B cell (primary cell): ENCODE results near the gene MCOLN1. TPM values are rescaled to one million over a fixed set of nuclear protein-coding genes. Genes with fewer than 3 reads are reported as not detected.

Source experiments
- ATAC-seq: fragments of 200-7000 bp; cut with Tn5 transposase; one replicate; pipeline ENCODE4 v1.10.0; 2021; ENCODE audit warnings: low read depth, mild to moderate bottlenecking, moderate number of reproducible peaks, moderate library complexity
- CTCF ChIA-PET: fragments of 350-600 bp; sonication (Branson Sonifier 250); formaldehyde crosslinking; loops from one replicate; lab custom pipeline; 2021; ENCODE audit warnings: antibody characterized with exemption, inconsistent platforms; lab: Charles Lee
- POLR2A ChIA-PET: fragments of 350-600 bp; sonication (Branson Sonifier 250); formaldehyde crosslinking; loops from one replicate; lab custom pipeline; 2021; ENCODE audit warnings: antibody characterized with exemption; lab: Charles Lee
- DNase-seq: peaks from one replicate; pipeline ENCODE4 v3.0.0; 2013
- H2AFZ ChIP-seq: 2 replicates; pipeline ENCODE4 v1.6.1; 2012; ENCODE audit warnings: mild to moderate bottlenecking, low read depth, low read length; ENCODE audit not compliant: insufficient read depth, poor library complexity, severe bottlenecking
- H3K27ac ChIP-seq, 2 donors: 1 replicate in 1 of 2; 2 replicates in 1 of 2; pipeline ENCODE4 v1.5.1; 2012 to 2013; ENCODE audit warnings: low read length in 2 of 2, mild to moderate bottlenecking in 2 of 2, moderate library complexity in 1 of 2
- H3K27me3 ChIP-seq, 4 experiments: fragments of 200-600 bp in 1 of 4; sonication (generic) in 1 of 4; replicated peaks in 1 of 4; 1 replicate in 2 of 4; 2 replicates in 2 of 4; pipeline versions ENCODE4 v1.6.1 to v1.7.0; 2013 to 2016; ENCODE audit warnings: low read length in 3 of 4, mild to moderate bottlenecking in 2 of 4, mixed read lengths in 1 of 4, moderate library complexity in 1 of 4; ENCODE audit not compliant: insufficient read depth in 4 of 4, control insufficient read depth in 3 of 4; ENCODE audit errors: control extremely low read depth in 1 of 4
- H3K36me3 ChIP-seq, 2 experiments: replicated peaks in 1 of 2; 1 replicate in 1 of 2; 2 replicates in 1 of 2; pipeline versions ENCODE4 v1.6.1 to v1.7.1; 2013; ENCODE audit warnings: low read length in 1 of 2; ENCODE audit not compliant: insufficient read depth in 2 of 2, control insufficient read depth in 1 of 2; ENCODE audit errors: control extremely low read depth in 1 of 2, extremely low read depth in 1 of 2
- H3K4me1 ChIP-seq, 2 donors: fragments of 200-600 bp in 1 of 2; sonication (generic) in 1 of 2; 1 replicate in 1 of 2; 2 replicates in 1 of 2; pipeline versions ENCODE4 v1.5.1 to v1.6.1; 2013 to 2017; ENCODE audit warnings: low read length in 2 of 2; ENCODE audit not compliant: control insufficient read depth in 2 of 2, insufficient read depth in 2 of 2
- H3K4me2 ChIP-seq: replicated peaks from 2 replicates; pipeline ENCODE3; 2012; ENCODE audit warnings: mild to moderate bottlenecking, low read depth, low read length; ENCODE audit not compliant: poor library complexity, severe bottlenecking
- H3K4me3 ChIP-seq, 5 experiments: fragments of 200-600 bp in 1 of 5; sonication (generic) in 1 of 5; 1 replicate in 3 of 5; 2 replicates in 2 of 5; pipeline versions ENCODE4 v1.5.1 to v1.7.0; 2011 to 2016; ENCODE audit warnings: low read length in 4 of 5, mild to moderate bottlenecking in 4 of 5, low read depth in 2 of 5, control low read depth in 1 of 5, moderate library complexity in 1 of 5; ENCODE audit not compliant: insufficient read depth in 1 of 5; ENCODE audit errors: control extremely low read depth in 1 of 5, extremely low read depth in 1 of 5
- H3K79me2 ChIP-seq: fragments of 200-600 bp; sonication (generic); one replicate; pipeline ENCODE4 v1.6.0; 2016; ENCODE audit warnings: low read length; ENCODE audit not compliant: control insufficient read depth, insufficient read depth
- H3K9ac ChIP-seq: fragments of 200-600 bp; sonication (generic); 2 replicates; pipeline ENCODE4 v1.6.1; 2017; ENCODE audit warnings: mild to moderate bottlenecking, low read length, moderate library complexity
- H3K9me3 ChIP-seq, 3 donors: one replicate each; pipeline versions ENCODE4 v1.6.1 to v1.7.1; 2013; ENCODE audit warnings: low read length in 2 of 3; ENCODE audit not compliant: control insufficient read depth in 2 of 3, insufficient read depth in 1 of 3; ENCODE audit errors: control extremely low read depth in 1 of 3
- H4K20me1 ChIP-seq: 2 replicates; pipeline ENCODE4 v1.6.0; 2012; ENCODE audit warnings: mild to moderate bottlenecking, low read length; ENCODE audit not compliant: insufficient read depth, control insufficient read depth, poor library complexity, severe bottlenecking
- H3K27ac Mint-ChIP-seq: one replicate; pipeline ENCODE4 v1.8.0; 2021; ENCODE audit warnings: mixed read lengths
- H3K27me3 Mint-ChIP-seq: one replicate; pipeline ENCODE4 v1.8.0; 2021; ENCODE audit warnings: mixed read lengths
- H3K4me1 Mint-ChIP-seq: one replicate; pipeline ENCODE4 v1.8.0; 2021; ENCODE audit warnings: mixed read lengths
- H3K4me3 Mint-ChIP-seq: one replicate; pipeline ENCODE4 v1.8.0; 2021; ENCODE audit warnings: mixed read lengths
- H3K9me3 Mint-ChIP-seq: one replicate; pipeline ENCODE4 v1.8.0; 2022; ENCODE audit warnings: mixed read lengths; ENCODE audit not compliant: insufficient read depth
- CTCF ChIP-seq: fragments of 200-600 bp; IDR thresholded peaks from one replicate; pipeline ENCODE4 v1.8.0; 2022; ENCODE audit warnings: antibody characterized with exemption, mild to moderate bottlenecking
- EZH2 ChIP-seq: IDR thresholded peaks from 2 replicates; pipeline ENCODE4 v1.6.1; 2012; ENCODE audit warnings: borderline replicate concordance, low read depth, mild to moderate bottlenecking, moderate library complexity, low read length; ENCODE audit not compliant: insufficient read depth, poor library complexity, severe bottlenecking
- WGBS: methylation state at CpG from one replicate; pipeline ENCODE4 v1.1.5; 2013; ENCODE audit warnings: missing lambda C conversion rate; ENCODE audit not compliant: insufficient coverage; 5-methylcytosine and 5-hydroxymethylcytosine counted together
- intact Hi-C: fragments of 100-400 bp; cut with micrococcal nuclease; formaldehyde crosslinking; loops from one replicate; pipeline ENCODE4 v1.10.0; 2022
- polyA plus RNA-seq: library from polyadenylated mRNA; depleted of rRNA; stranded (reverse); fragments of >200 nt; gene quantifications from 2 replicates; pipeline ENCODE4 v1.2.3, GENCODE V29; 2012
- total RNA-seq, 2 donors: library from RNA; stranded (reverse); fragments of 120-200 nt in 1 of 2; gene quantifications; 1 replicate in 1 of 2; 2 replicates in 1 of 2; pipeline versions ENCODE4 v1.2.3 to v1.2.4, GENCODE V29; 2013 to 2022

MCOLN1 gene
- total and polyA plus RNA-seq, 2 donors (not counting 1 experiment from before 2014, with no cell fraction given), result 12.5 to 19.0 TPM

- H3K4me1 ChIP-seq, result no peaks in the 10 kb centered on the region
- DNase-seq, result no peak
- H3K79me2 ChIP-seq, result no peaks in the 10 kb centered on the region
- H3K4me1 Mint-ChIP-seq, result no peaks in the 10 kb centered on the region
- H3K27ac ChIP-seq, result no peak overlapping the region
- no peak overlapping the region for H3K4me3 ChIP-seq
- POLR2A ChIA-PET, result no interaction called here
- H3K4me3 Mint-ChIP-seq, result no peak overlapping the region
- no peak overlapping the region for H3K27ac Mint-ChIP-seq
- peaks cover 4% of the 10 kb centered on the region for H3K9me3 Mint-ChIP-seq
- H3K9ac ChIP-seq, result no peak overlapping the region
- no peaks in the 10 kb centered on the region for H3K27me3 Mint-ChIP-seq
- TF ChIP-seq EZH2 (no peak), CTCF (no peak)
- H3K27me3 ChIP-seq, result no peaks in the 10 kb centered on the region
- CTCF ChIA-PET, result no interaction called here
- no peak overlapping the region for H3K4me2 ChIP-seq
- WGBS, result 98% methylated on average over 12 of the region's 17 CpGs
- H2AFZ ChIP-seq, result no peak overlapping the region
- peaks cover 0 to 33% of the 10 kb centered on the region in 2 experiments for H3K36me3 ChIP-seq
- H4K20me1 ChIP-seq, result no peaks in the 10 kb centered on the region
- intact Hi-C loops, result no loop called here
- ATAC-seq, result no peak
- H3K9me3 ChIP-seq, result peaks cover 0 to 7% (median 0%) of the 10 kb centered on the region in 3 donors
Measured at GRCh38 chr19:7561325-7561724, 38.9 kb downstream of the MCOLN1 start.

- H3K4me2 ChIP-seq, result no peak overlapping the region
- POLR2A ChIA-PET, result interaction anchor here (0.6 kb wide), 1 partner anchor 10 kb away, joined by 3 read pairs; no protein-coding TSS in a partner anchor
- TF ChIP-seq CTCF (no peak), EZH2 (no peak)
- peaks cover 0 to 21% of the 10 kb centered on the region in 2 experiments for H3K36me3 ChIP-seq
- DNase-seq (peak; percentile 19), ATAC-seq (no peak)
- no peaks in the 10 kb centered on the region for H3K4me1 Mint-ChIP-seq
- H3K27ac ChIP-seq, result no peak overlapping the region
- H2AFZ ChIP-seq, result no peak overlapping the region
- peaks cover 4% of the 10 kb centered on the region for H3K9me3 Mint-ChIP-seq
- no peak overlapping the region for H3K27ac Mint-ChIP-seq
- H3K79me2 ChIP-seq, result no peaks in the 10 kb centered on the region
- H3K27me3 Mint-ChIP-seq, result no peaks in the 10 kb centered on the region
- intact Hi-C loops, result no loop called here
- H3K9me3 ChIP-seq, result peaks cover 0 to 7% (median 0%) of the 10 kb centered on the region in 3 donors
- H3K4me3 ChIP-seq, result no peak overlapping the region
- H3K27me3 ChIP-seq, result no peaks in the 10 kb centered on the region
- WGBS, result 80% methylated on average over 4 of the region's 16 CpGs
- H3K4me3 Mint-ChIP-seq, result no peak overlapping the region
- H3K4me1 ChIP-seq, result no peaks in the 10 kb centered on the region
- no peak overlapping the region for H3K9ac ChIP-seq
- CTCF ChIA-PET, result interaction anchor here (0.6 kb wide), 1 partner anchor 274 kb away, joined by 3 read pairs; no protein-coding TSS in a partner anchor
- no peaks in the 10 kb centered on the region for H4K20me1 ChIP-seq
Measured at GRCh38 chr19:7562646-7563393, 40.4 kb downstream of the MCOLN1 start.
